BE2C (cell line): ENCODE data around the gene BMP2K.

Experiments
- DNase-seq: peaks from one replicate; pipeline ENCODE4 v3.0.0-alpha.2; 2020
- H3K27me3 ChIP-seq: fragments of 250-450 bp; sonication (Bioruptor Pico); 2 replicates; pipeline ENCODE4 v1.5.1; 2020; ENCODE audit warnings: mild to moderate bottlenecking
- H3K36me3 ChIP-seq: fragments of 250-450 bp; sonication (Bioruptor Pico); 2 replicates; pipeline ENCODE4 v1.5.1; 2020; ENCODE audit warnings: mild to moderate bottlenecking
- H3K4me1 ChIP-seq: fragments of 250-450 bp; sonication (Bioruptor Pico); 2 replicates; pipeline ENCODE4 v1.5.1; 2020
- H3K4me3 ChIP-seq: 2 replicates; pipeline ENCODE4 v1.5.1; 2011; ENCODE audit warnings: low read depth, low read length
- H3K9me3 ChIP-seq: fragments of 250-450 bp; sonication (Bioruptor Pico); 2 replicates; pipeline ENCODE4 v1.5.1; 2020
- TF ChIP-seq, protein P1 (sequence below): IDR thresholded peaks from 2 replicates; pipeline ENCODE4 v1.5.1; 2012; ENCODE audit warnings: mild to moderate bottlenecking, low read depth, low read length

The BMP2K gene

DNA sequence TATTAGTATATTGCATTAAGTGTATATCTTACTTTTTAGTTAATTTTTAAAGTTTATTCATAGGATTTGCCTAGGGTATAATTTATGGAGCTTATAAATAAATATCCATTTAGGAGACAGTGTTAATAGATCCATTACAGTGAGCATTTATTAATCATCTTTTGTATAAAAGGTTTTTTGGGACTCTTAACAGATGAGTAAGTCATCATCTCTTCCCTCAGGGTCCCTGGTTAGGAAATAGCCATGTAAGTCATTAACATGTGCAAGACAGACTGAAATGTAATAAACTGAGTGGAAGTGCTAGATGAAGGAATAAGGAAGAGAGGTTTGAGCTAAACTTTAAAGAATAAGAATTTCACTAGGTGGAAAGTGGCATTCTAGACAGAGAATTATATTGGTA, 93.9 kb downstream of the BMP2K start:
- TF ChIP-seq, protein P1, sequence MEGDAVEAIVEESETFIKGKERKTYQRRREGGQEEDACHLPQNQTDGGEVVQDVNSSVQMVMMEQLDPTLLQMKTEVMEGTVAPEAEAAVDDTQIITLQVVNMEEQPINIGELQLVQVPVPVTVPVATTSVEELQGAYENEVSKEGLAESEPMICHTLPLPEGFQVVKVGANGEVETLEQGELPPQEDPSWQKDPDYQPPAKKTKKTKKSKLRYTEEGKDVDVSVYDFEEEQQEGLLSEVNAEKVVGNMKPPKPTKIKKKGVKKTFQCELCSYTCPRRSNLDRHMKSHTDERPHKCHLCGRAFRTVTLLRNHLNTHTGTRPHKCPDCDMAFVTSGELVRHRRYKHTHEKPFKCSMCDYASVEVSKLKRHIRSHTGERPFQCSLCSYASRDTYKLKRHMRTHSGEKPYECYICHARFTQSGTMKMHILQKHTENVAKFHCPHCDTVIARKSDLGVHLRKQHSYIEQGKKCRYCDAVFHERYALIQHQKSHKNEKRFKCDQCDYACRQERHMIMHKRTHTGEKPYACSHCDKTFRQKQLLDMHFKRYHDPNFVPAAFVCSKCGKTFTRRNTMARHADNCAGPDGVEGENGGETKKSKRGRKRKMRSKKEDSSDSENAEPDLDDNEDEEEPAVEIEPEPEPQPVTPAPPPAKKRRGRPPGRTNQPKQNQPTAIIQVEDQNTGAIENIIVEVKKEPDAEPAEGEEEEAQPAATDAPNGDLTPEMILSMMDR = no peak
- Histone ChIP-seq H3K9me3 (no peaks in the 10 kb centered on the region), H3K4me1 (no peaks in the 10 kb centered on the region), H3K4me3 (no peak overlapping the region), H3K27me3 (no peaks in the 10 kb centered on the region), H3K36me3 (peaks cover 18% of the 10 kb centered on the region)
- DNase-seq = no peak

DNA sequence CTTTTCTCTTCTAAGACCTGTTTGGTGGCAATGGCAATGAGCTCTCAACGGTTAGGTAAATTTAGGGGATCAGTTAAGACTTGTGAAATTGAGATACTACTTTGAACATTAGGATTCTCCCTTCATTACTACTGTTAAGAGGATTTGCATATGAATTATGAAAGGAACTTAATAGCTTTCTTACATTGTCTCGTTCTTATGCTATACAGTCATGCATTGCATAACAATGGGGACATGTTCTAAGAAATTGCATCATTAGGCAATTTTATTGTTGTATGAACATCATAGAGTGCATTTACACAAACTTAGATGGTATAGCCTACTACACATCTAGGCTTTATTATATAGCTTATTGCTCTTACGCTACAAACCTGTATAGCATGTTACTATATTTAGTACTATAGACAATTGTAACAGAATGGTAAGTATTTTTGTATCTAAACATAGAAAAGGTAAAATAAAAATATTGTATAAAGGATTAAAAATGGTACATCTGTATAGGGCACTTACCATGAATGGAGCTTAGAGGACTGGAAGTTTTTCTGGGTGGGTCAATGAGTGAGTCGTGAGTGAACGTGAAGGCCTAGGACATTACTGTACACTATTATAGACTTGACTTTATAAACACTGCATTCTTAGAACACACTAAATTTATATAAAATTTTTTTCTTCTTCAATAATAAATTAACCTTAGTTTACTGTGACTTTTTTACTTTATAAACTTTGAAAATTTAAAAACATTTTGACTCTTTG, 100.6 kb downstream of the BMP2K start:
- no peak for DNase-seq
- Histone ChIP-seq H3K4me1 (no peaks in the 10 kb centered on the region), H3K36me3 (peaks cover 17% of the 10 kb centered on the region), H3K4me3 (no peak overlapping the region), H3K27me3 (no peaks in the 10 kb centered on the region), H3K9me3 (no peaks in the 10 kb centered on the region)
- TF ChIP-seq, protein P1 = no peak

DNA sequence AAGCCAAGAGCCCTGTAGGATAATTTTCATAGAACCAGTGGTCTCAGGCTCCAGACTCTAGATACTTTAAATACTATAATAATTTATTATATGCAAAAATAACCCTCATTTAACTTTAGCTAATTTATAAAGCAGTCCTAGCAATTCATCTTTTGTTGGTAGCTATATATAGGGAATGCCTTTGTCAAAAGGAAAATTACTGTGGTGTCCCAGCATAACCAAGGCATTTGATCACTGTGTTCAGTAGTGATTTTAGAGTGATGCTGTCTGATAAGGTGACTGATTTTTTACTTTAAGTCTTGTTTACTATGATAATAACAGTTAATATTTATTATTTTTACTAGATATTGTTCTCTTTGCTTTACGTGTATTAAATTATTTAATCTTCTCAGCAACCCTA, 101.9 kb downstream of the BMP2K start:
- H3K4me3 ChIP-seq = no peak overlapping the region
- no peaks in the 10 kb centered on the region for H3K9me3 ChIP-seq
- no peak for DNase-seq
- H3K36me3 ChIP-seq = peaks cover 11% of the 10 kb centered on the region
- H3K4me1 ChIP-seq = no peaks in the 10 kb centered on the region
- no peaks in the 10 kb centered on the region for H3K27me3 ChIP-seq
- TF ChIP-seq, protein P1 = no peak

DNA sequence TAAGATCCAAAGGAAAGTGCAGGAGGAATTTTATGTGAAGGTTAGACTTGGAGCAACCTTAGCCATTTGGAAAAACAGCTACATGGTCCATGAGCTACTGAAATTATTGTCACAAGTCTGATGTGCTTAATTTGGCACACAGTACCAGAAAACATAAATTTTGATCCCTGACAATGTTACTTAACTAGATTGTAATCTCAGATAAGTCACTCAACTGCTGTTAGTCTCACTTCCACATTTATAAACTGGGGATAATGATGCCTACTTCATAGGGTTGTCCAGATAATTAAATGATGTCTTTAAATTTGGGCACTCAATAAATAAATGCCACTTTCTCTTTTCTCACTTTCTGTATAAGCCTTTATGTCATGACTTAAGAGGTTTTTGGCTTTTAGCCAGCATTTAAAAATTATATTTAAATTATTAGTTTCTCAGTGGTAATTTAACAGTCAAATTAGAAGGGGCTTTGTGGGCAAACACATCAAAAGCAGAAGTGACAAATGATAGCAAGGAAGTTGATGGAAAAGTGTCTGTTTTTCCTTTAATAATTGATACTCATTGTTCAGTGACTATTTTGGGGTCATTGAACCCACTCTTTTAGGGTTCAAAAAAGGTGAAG, 104.8 kb downstream of the BMP2K start:
- DNase-seq = no peak
- Histone ChIP-seq H3K36me3 (peaks cover 3% of the 10 kb centered on the region), H3K9me3 (no peaks in the 10 kb centered on the region), H3K27me3 (no peaks in the 10 kb centered on the region), H3K4me1 (no peaks in the 10 kb centered on the region), H3K4me3 (no peak overlapping the region)
- TF ChIP-seq, protein P1 = no peak

DNA sequence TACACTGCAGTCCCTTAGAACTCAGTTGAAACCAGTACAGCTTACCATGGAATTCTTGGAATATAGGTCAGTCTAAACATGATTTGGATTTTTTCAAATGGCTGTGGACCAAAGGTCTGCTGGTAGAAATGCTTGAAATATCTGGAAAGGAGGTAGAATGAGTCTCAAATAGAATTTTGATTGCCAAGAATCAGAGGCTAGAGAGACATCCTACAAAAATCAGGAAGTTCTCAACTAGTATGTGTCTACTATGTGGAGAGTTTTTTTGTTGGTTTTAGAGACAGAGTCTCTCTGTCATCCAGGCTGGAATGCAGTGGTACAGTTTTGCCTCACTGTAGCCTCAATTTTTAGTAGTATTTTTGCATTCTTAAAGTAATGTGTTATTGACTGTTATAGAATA, 109.4 kb downstream of the BMP2K start:
- TF ChIP-seq, protein P1 = no peak
- Histone ChIP-seq H3K4me3 (no peak overlapping the region), H3K4me1 (no peaks in the 10 kb centered on the region), H3K9me3 (no peaks in the 10 kb centered on the region), H3K27me3 (no peaks in the 10 kb centered on the region), H3K36me3 (no peaks in the 10 kb centered on the region; the same call in 1 of the 2 replicates)
- no peak for DNase-seq

DNA sequence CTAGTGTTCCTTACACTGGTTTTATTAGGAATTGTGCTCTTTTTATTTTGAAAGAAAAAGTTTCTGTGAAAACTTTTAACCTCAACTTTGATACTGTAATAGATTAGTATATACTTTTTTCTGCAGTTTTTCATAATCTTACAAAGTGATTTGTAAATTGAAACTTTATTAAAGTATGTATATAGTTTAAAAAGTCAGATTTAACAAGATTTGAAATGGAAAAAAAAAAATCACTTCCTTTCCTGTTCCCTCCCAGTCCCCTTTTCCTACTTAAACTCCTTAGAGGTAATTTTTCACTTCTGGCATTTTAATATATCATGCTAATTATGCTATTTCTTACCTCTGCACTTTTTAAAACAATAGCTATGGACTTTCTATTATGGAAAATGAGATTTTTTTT, 113.8 kb downstream of the BMP2K start:
- TF ChIP-seq, protein P1 = no peak
- DNase-seq = no peak
- Histone ChIP-seq H3K4me1 (no peaks in the 10 kb centered on the region), H3K36me3 (peaks cover 5% of the 10 kb centered on the region), H3K4me3 (no peak overlapping the region), H3K27me3 (no peaks in the 10 kb centered on the region), H3K9me3 (no peaks in the 10 kb centered on the region)
